HS-27A (cell line): ENCODE measurements around the gene PRR15.

Experiments
- DNase-seq: peaks from one replicate; pipeline ENCODE4 v3.0.0-alpha.2; 2012; ENCODE audit warnings: low read depth, missing footprints

Gene PRR15

GRCh38 chr7:29569648-29570047 lies 6.0 kb downstream of the PRR15 start:
- DNase-seq = no peak

DNA sequence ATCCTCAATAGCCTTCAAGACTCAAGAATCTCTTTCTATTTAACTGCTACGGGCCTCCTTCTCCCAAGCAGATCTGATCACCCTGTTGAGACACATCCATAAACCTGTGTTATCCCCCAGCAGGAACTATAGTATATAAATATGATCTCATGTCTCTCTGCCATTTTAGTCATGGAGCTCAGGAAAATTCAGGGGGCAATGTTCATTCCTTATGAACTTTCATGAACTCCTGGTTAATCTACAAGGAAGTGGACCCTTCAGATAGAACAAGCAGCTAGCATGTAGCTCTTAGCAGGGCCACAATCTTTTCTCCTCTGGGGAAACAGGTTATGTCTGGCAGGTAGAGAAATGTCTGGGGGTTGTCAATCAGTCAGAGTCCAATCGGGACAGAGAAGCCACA lies 8.9 kb downstream of the PRR15 start:
- no peak for DNase-seq

DNA sequence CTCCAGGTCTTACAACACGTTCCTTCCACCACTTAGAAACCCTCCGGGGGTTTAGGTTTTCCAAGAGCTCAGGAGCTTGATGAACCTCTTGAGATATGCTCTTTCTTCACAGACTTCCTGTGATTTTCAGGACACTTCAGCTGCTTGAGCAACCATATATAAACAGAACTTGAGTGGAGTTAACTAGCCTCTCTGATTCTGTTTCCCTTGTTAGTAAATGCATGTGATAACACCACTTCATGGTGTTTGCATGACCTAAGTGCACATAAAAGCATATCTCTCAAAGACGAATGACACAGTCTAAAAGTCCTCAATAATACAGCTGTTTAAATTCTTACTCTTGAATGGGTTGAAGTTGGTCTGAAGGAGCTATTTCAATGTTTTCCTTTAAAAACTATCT lies 9.9 kb downstream of the PRR15 start:
- DNase-seq = no peak

DNA sequence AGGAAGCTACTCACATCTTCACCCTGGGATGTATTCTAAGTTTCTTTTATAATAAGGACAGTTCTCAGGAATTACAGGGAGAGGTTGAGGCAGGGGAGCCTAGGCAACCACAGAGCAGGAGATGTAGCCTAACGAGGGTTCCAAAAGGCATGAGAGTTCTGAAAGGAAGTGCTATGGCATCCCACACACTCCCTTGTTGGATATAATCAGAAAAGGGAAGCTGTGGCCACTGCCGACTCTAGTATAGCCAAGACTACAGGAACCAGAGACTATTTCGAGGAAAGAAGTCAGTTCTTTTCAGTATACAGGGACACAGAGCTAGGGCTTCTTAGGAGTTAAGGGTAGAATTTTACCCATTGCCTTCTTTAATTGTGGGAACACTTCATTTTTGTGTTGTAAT lies 11.0 kb downstream of the PRR15 start:
- no peak for DNase-seq

- DNase-seq = no peak
These were observed 23.7 kb downstream of the PRR15 start for GRCh38 chr7:29587195-29587808.

- no peak for DNase-seq
These were observed 24.6 kb downstream of the PRR15 start for GRCh38 chr7:29588212-29588611.

DNA sequence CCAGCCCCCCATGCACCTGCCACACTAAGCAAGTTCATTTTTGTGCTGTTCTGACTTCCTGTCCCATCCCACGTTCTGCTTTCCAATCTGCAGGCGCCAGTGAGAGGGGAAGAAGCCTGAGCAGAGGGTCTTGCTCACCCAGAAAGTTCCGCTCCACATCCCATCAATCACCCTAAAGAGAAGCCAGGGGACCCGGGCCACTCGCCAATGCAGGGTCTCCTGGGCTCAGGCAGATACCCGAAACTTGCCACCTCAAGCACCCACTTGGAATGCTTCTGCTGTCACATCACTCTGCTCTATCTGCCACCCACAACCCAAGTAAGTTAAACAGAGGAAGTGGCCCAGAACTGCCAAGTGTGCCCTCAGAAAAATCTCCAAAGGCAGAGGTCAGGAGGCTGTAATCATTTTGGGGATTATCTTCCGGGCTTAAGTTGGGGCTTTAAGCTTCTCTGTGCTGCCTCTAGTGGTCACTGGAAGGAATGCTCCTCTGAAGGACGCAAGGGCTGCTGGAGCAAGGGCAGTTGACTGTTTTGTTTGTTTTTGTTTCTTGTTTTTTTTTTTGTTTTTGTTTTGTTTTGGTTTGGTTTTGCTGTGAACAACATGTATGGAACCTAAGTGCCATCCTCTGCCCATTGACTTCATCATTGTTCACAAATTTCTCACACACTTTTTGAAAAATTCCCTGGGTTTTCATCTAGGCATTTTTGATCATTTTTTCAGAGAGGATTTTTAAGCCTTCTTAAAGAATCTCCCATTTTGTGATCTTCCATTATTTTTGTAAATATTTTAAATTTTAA lies 25.5 kb downstream of the PRR15 start:
- no peak for DNase-seq

GRCh38 chr7:29592866-29593265 lies 29.2 kb downstream of the PRR15 start:
- DNase-seq = no peak

GRCh38 chr7:29593459-29593858 lies 29.8 kb downstream of the PRR15 start:
- no peak for DNase-seq

GRCh38 chr7:29596593-29597178 lies 33.1 kb downstream of the PRR15 start:
- DNase-seq = no peak

DNA sequence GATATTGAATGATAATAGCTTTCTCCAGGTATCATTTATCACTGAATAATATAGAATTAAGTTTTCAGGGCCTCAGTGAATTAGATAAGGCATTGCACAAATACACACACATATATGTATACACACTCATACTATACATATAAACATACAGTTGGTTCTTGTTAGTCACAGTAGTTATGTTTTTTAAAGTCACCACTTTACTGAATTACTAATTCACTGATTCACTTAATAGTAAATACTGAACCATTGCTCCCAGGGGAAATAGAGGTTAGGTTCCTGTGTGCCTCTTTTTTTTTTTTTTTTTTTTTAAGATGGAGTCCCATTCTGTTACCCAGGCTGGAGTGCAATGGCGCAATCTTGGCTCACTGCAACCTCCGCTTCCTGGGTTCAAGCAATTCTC lies 33.6 kb downstream of the PRR15 start:
- DNase-seq = no peak

GRCh38 chr7:29598137-29598536 lies 34.5 kb downstream of the PRR15 start:
- DNase-seq = no peak

DNA sequence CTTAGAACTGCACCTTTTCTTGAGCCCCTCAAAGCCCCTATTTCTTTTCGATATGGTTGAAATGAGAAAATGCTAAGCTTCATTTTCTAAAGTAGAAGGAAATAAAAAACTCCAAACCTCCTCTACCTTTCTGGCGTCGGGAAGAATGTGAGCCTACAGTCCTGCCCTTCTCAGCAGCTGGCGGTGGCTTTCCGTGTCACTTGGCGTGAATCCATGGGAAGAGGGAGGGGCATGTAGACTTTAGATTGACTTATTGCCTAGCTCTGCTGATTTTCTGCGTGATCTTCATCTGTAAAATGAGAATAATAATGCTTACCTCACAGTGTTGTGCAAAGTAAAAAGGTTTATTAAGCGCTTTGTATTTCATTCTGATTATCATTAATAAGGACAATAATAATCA lies 35.0 kb downstream of the PRR15 start:
- DNase-seq = no peak

GRCh38 chr7:29599026-29599425 lies 35.4 kb downstream of the PRR15 start:
- DNase-seq = no peak

DNA sequence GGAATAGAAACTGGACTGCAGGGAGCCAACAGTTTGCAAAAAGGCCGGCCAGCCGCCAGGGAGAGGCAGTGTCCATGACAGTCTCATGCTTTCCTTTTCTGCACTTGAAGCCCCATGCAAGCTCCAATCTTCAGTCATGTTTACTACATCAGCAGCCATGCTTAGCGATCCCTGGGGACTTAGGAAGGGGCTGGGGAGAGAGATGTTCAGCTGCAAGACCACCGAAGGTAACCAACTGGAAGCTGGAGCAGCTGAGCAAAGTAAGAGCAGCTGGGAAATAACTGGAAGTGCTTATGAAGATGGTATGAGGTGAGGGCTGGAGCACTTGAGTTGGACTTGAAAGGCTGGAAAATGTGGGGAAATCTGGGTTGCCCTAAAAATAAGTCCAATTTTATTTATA lies 37.0 kb downstream of the PRR15 start:
- DNase-seq = no peak

DNA sequence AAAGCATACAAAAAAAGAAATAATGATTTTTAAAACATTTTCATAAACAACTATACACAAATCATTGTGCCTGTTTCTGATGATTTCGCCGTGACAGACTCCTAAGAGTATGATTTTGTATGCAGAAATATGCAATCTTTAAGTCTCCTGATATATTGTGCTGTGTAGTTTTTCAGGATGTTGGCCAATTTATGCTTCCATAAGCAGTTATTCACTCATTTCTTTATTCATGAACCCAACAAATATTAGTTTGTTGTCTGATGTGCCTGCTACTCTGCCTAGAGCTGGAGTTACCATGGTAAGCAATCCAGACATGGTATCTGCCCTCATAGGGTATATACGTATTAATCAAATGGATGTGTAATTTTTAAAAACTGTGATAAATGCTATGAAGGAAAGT lies 40.4 kb downstream of the PRR15 start:
- no peak for DNase-seq

DNA sequence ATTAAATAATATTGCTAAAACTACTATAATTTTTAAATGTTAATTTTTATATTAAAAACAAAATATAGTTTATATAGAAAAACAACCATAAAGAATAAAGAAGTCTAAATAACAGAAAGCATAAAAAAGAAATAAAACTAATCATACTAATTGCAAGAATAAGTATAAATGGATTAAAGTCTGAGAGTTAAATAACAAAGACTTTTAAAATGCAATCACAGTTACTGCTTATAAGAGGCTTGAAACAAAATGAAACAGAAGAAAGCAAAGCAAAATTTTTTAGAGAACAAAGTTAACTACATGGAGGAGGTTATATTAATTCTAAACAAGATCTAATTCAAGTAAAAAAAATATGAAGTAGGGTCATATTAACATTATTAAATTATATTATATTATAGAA lies 41.1 kb downstream of the PRR15 start:
- DNase-seq = no peak

DNA sequence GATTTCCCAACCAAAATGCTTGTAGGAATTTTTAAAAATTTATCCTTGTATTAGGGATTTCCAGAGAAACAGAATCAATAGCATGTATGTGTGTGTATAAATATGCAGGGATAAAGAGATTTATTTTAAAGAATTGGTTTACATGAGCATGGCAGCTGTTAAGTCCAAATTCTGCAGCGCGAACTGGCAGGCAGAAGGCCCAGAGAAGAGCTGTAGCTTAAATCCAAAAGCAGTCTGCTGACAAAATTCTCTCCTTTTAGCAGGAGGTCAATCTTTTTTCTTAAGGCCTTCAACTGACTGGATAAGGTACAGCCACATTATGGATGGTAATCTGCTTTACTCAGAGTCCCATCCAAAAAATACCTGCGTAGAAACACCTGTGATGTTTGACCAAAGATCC lies 42.0 kb downstream of the PRR15 start:
- DNase-seq = no peak

GRCh38 chr7:29606287-29606721 lies 42.7 kb downstream of the PRR15 start:
- DNase-seq = peak; percentile 57

DNA sequence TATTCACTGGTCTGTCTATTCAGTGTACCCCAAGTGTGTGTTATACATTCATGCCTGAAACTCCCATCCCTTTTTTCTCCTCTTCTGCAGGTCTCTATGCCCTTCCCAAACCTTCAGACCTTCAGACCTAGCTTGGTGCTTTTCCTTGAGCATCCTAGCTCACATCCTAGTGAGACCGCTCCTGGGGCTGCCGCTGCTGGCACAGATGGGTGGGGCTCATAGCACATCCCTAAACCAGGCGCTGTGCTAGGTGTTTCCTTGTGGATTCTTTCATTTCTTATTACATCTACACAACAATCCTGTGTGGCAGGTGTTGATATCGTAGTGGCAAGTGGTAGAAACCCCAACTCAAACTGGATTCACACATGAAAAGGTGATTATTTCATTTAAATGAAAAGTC lies 43.2 kb downstream of the PRR15 start:
- no peak for DNase-seq

DNA sequence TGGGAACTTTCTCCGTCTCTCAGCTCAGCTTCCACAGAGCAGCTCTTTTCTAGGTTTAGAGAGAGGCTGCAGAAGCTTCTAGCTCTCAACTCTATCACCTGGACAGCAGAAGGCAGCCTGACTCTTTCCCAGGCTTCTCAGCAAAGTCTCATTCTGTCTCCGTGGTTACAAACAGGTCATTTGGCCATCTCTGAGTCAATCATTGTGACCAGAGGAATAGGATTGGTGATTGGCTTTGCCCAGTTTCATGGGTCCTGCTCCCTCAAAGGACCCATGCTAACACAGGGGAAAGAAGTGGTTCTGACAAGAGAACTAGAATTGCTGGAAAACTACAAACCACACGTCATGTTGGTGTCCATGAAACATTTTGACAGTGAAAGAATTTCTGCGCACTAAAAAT lies 43.6 kb downstream of the PRR15 start:
- DNase-seq = no peak

DNA sequence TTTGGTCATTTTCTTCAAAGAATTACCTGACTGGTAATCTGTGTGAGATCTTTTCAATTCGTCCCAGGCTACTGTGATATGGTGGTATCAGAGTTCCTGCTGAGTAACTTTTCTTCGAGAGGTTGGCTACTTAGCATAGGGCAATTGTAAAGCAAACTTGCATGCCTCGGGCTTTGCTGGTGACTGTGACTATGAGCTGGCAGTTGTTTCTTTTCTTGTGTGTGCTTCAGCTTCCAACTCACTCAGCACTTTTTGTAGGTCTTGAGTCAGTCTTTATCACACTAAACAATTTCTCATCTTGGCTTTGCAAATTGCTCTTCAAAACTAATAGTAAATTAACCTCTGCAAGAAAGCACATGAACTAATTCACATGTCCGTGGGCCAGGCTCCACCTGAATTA lies 44.3 kb downstream of the PRR15 start:
- no peak for DNase-seq
